Lower lobe of right lung (tissue), 2 donors: ENCODE data around the gene IRAK2. TPM values are rescaled to one million over a fixed set of nuclear protein-coding genes. Genes with fewer than 3 reads are reported as not detected.

Experiments
- ATAC-seq, 2 donors: fragments of 200-7000 bp; cut with Tn5 transposase; one replicate each; pipeline ENCODE4 v1.9.1; 2020 to 2022; ENCODE audit warnings: mild to moderate bottlenecking in 2 of 2, moderate library complexity in 2 of 2
- DNase-seq: peaks from one replicate; pipeline ENCODE4 v3.0.0-alpha.2; 2020
- H3K27ac ChIP-seq: fragments of 200-600 bp; one replicate; pipeline ENCODE4 v1.8.0; 2022
- H3K27me3 ChIP-seq: fragments of 200-600 bp; one replicate; pipeline ENCODE4 v1.8.0; 2022; ENCODE audit warnings: low read depth
- H3K36me3 ChIP-seq: fragments of 200-600 bp; one replicate; pipeline ENCODE4 v1.8.0; 2022; ENCODE audit warnings: mild to moderate bottlenecking
- H3K4me1 ChIP-seq: fragments of 200-600 bp; one replicate; pipeline ENCODE4 v1.8.0; 2022
- H3K4me3 ChIP-seq: fragments of 200-600 bp; one replicate; pipeline ENCODE4 v1.8.0; 2022; ENCODE audit warnings: mild to moderate bottlenecking
- H3K9me3 ChIP-seq: fragments of 200-600 bp; one replicate; pipeline ENCODE4 v1.8.0; 2022
- CTCF ChIP-seq: fragments of 200-600 bp; IDR thresholded peaks from one replicate; pipeline ENCODE4 v1.8.0; 2022; ENCODE audit warnings: antibody characterized with exemption, mild to moderate bottlenecking
- intact Hi-C: fragments of 100-400 bp; cut with DNase I; formaldehyde crosslinking; loops from one replicate; pipeline ENCODE4 v1.11.0; 2022
- total RNA-seq: library from RNA; stranded (reverse); fragmentation: NEBNext Ultra II Directional; extraction: Animal tissue kit (Norgen Biotek cat#: 25700); gene quantifications from one replicate; pipeline ENCODE4 v1.2.1, GENCODE V29; 2021
- donor health status: DM: no; HTN: yes; CAD: no; lungs with severe emphysema.

IRAK2 gene
- total RNA-seq, 1 donor from 2014 or later = 3.9 TPM

- ATAC-seq (no peak), DNase-seq (no peak)
- Histone ChIP-seq H3K9me3 (no peaks in the 10 kb centered on the region), H3K4me1 (peaks cover 13% of the 10 kb centered on the region), H3K27ac (no peak overlapping the region), H3K27me3 (no peaks in the 10 kb centered on the region), H3K36me3 (peaks cover 5% of the 10 kb centered on the region), H3K4me3 (no peak overlapping the region)
- TF ChIP-seq CTCF = no peak
- intact Hi-C loops = no loop called here
Measured at GRCh38 chr3:10217359-10217758, 52.6 kb downstream of the IRAK2 start.

- H3K9me3 ChIP-seq = no peaks in the 10 kb centered on the region
- TF ChIP-seq CTCF = no peak
- H3K27ac ChIP-seq = no peak overlapping the region
- no peak overlapping the region for H3K4me3 ChIP-seq
- H3K4me1 ChIP-seq = peaks cover 28% of the 10 kb centered on the region
- H3K36me3 ChIP-seq = peaks cover 14% of the 10 kb centered on the region
- DNase-seq = no peak
- intact Hi-C loops = no loop called here
- ATAC-seq = no peak
- no peaks in the 10 kb centered on the region for H3K27me3 ChIP-seq
Measured at GRCh38 chr3:10219737-10220136, 55.0 kb downstream of the IRAK2 start.

DNA sequence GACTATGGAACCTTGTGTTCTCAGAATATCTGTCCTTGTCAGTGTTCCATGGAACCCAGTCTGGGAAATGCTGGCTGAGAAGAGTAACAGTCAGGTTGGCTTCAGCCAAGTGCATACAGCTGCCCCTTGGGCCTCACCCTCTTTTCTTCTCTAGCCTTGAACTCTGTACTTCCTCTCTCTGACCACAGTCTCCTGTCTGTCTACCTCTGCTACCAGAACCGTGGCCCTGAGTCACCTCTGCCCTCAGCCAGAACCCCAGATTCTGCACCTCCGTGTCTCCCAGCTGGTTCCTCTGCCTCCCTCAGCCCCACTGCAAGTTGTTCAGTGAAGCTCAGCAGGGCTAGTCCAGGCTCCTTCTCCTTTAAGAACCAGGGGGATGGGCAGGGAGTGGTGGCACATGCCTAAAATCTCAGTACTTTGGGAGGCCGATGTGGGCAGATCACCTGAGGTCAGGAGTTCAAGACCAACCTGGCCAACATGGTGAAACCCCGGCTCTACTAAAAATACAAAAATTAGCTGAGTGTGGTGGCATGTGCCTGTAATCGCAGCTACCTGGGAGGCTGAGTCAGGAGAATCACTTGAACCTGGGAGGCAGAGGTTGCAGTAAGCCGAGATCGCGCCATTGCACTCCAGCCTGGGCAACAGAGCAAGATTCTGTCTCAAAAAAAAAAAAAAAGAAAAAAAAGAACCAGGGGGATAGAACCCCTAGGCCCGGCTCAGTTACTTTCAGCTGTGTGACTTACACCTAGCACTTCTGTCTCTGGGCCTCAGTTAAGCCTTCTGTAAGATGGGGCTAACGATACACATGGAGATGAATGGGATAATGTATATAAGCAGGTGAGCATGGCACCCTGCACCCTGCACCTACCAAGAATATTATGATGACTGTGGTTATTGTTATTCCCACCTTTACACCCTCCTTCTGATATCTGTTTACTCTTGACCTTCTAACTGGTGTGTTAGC, 59.2 kb downstream of the IRAK2 start:
- Histone ChIP-seq H3K36me3 (peaks cover 18% of the 10 kb centered on the region), H3K4me3 (no peak overlapping the region), H3K27me3 (no peaks in the 10 kb centered on the region), H3K27ac (peak overlapping the region; percentile 18), H3K9me3 (no peaks in the 10 kb centered on the region), H3K4me1 (peaks cover 39% of the 10 kb centered on the region)
- intact Hi-C loops = no loop called here
- ATAC-seq = peak; percentile 7 to 37
- no peak for TF ChIP-seq CTCF
- no peak for DNase-seq

- peaks cover 42% of the 10 kb centered on the region for H3K4me1 ChIP-seq
- peaks cover 21% of the 10 kb centered on the region for H3K36me3 ChIP-seq
- intact Hi-C loops = no loop called here
- no peak overlapping the region for H3K4me3 ChIP-seq
- peak; percentile 62 for DNase-seq
- peak overlapping the region; percentile 28 for H3K27ac ChIP-seq
- peak; percentile 83 for TF ChIP-seq CTCF
- H3K27me3 ChIP-seq = no peaks in the 10 kb centered on the region
- no peaks in the 10 kb centered on the region for H3K9me3 ChIP-seq
- peak; percentile 90 for ATAC-seq
Measured at GRCh38 chr3:10224794-10225665, 60.3 kb downstream of the IRAK2 start.

- no peaks in the 10 kb centered on the region for H3K27me3 ChIP-seq
- no peak for TF ChIP-seq CTCF
- no peak for DNase-seq
- no peak for ATAC-seq
- H3K4me1 ChIP-seq = peaks cover 32% of the 10 kb centered on the region
- H3K27ac ChIP-seq = no peak overlapping the region
- H3K4me3 ChIP-seq = no peak overlapping the region
- H3K36me3 ChIP-seq = peaks cover 21% of the 10 kb centered on the region
- H3K9me3 ChIP-seq = no peaks in the 10 kb centered on the region
- intact Hi-C loops = no loop called here
Measured at GRCh38 chr3:10226293-10226692, 61.6 kb downstream of the IRAK2 start.
